A673 (cell line): ENCODE results near the gene HBP1.

Experiments
- EZH2 ChIP-seq: fragments of 200-600 bp; sonication (generic); IDR thresholded peaks from 2 replicates; pipeline ENCODE4 v1.6.1; 2017; ENCODE audit warnings: borderline replicate concordance, low read depth, mild to moderate bottlenecking, mixed read lengths, antibody characterized with exemption, low read length; ENCODE audit not compliant: poor library complexity, severe bottlenecking
- TF ChIP-seq, protein P1 (sequence below): fragments of 300-800, 200-600 bp; sonication (generic); conservative IDR thresholded peaks from 2 replicates; pipeline ENCODE4 v1.5.1; 2017; ENCODE audit warnings: low read depth, mild to moderate bottlenecking, antibody characterized with exemption, low read length, moderate library complexity, mixed read lengths

DNA sequence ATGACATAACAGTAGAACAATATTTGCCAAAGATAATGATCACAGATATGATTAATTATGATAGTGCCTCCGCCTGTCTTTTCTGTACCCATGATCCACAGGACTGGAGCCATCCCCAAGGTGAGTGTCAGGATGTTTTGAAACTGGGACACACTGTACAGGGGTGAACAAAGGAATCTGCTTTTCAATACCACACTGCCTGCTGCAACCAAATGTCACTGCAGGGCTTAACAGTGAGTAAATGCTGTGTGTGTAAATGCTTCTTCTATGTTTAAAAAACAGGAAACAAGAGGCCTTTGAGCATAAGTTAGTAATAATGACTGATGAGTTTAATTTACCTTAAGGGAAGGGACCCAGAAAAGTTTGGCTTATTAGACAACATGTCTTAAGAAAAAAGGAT lies 65.2 kb downstream of the HBP1 start:
- TF ChIP-seq, protein P1, sequence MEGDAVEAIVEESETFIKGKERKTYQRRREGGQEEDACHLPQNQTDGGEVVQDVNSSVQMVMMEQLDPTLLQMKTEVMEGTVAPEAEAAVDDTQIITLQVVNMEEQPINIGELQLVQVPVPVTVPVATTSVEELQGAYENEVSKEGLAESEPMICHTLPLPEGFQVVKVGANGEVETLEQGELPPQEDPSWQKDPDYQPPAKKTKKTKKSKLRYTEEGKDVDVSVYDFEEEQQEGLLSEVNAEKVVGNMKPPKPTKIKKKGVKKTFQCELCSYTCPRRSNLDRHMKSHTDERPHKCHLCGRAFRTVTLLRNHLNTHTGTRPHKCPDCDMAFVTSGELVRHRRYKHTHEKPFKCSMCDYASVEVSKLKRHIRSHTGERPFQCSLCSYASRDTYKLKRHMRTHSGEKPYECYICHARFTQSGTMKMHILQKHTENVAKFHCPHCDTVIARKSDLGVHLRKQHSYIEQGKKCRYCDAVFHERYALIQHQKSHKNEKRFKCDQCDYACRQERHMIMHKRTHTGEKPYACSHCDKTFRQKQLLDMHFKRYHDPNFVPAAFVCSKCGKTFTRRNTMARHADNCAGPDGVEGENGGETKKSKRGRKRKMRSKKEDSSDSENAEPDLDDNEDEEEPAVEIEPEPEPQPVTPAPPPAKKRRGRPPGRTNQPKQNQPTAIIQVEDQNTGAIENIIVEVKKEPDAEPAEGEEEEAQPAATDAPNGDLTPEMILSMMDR = no peak
- TF ChIP-seq EZH2 = no peak
